ENCODE results near the gene HOMEZ. TPM values are rescaled to one million over a fixed set of nuclear protein-coding genes. Genes with fewer than 3 reads are reported as not detected.

Gene HOMEZ
- total RNA-seq, 2 experiments from 2014 or later, result 7.1 to 17.2 TPM

GRCh38 chr14:23300687-23301223, 14.8 kb upstream of the HOMEZ start:
- ChIA-PET POLR2A (interaction anchor here (0.7 to 9.4 kb wide), 9 partner anchors 8 to 373 kb away, joined by 3 to 122 read pairs (median 3); partner anchors contain the start of gene PABPN1), CTCF (ENCODE audit: unreplicated experiment) (interaction anchor here (0.6 to 1.5 kb wide), 5 partner anchors 14 to 1033 kb away, joined by 3 to 9 read pairs (median 4); partner anchors contain the start of gene PABPN1)
- peaks cover 28% of the 10 kb centered on the region for H3K4me1 ChIP-seq (ENCODE audit: insufficient read depth, low read length, poor library complexity, severe bottlenecking)
- no TSS peak for BruUV-seq (replicated peaks)
- H2AFZ ChIP-seq (ENCODE audit: low read length), result peak overlapping the region; percentile 11; the same call in 1 of the 2 replicates
- DNase-seq (ENCODE audit: low spot score), result peak; percentile 21
- H3K4me3 ChIP-seq (ENCODE audit: low read depth, low read length, poor library complexity, severe bottlenecking), result peak overlapping the region; percentile 96
- H4K20me1 ChIP-seq (ENCODE audit: insufficient read depth, low read length), result no peaks in the 10 kb centered on the region
- TF ChIP-seq CTCF (conservative IDR thresholded peaks at IDR 0.05; ENCODE audit: low read length) (no peak), EZH2phosphoT487 (IDR thresholded peaks at IDR 0.05; ENCODE audit: borderline replicate concordance, low read depth, low read length) (no peak)
- peak overlapping the region; percentile 100 for H3K4me2 ChIP-seq (ENCODE audit: low read length)
- peaks cover 10% of the 10 kb centered on the region; the same call in 1 of the 2 replicates for H3K79me2 ChIP-seq (ENCODE audit: insufficient read depth, low read depth, low read length)
- no peaks in the 10 kb centered on the region for H3K9me3 ChIP-seq (ENCODE audit: low read length)
- peak overlapping the region; percentile 63 for H3K27ac ChIP-seq (ENCODE audit: low read depth, low read length, poor library complexity, severe bottlenecking)
- no peaks in the 10 kb centered on the region for H3K9me2 ChIP-seq (ENCODE audit: insufficient read depth, low read length)
- intact Hi-C loops (cut with micrococcal nuclease; ENCODE audit: unreplicated experiment), result loop anchor here (1.0 to 10.0 kb wide), 7 partner anchors 14 to 844 kb away; partner anchors contain the start of genes EMC9, HOMEZ, PABPN1 and PSME2
- peaks cover 34% of the 10 kb centered on the region for H3K36me3 ChIP-seq (ENCODE audit: insufficient read depth, low read length)

GRCh38 chr14:23299986-23300686, 14.2 kb upstream of the HOMEZ start:
- intact Hi-C loops (cut with micrococcal nuclease; ENCODE audit: unreplicated experiment), result loop anchor here (2.0 to 10.0 kb wide), 5 partner anchors 179 to 845 kb away; partner anchors contain the start of genes EMC9, PSME2 and RNF31
- no TSS peak for BruUV-seq (replicated peaks)
- Histone ChIP-seq H2AFZ (ENCODE audit: low read length) (peak overlapping the region; percentile 11; the same call in 1 of the 2 replicates), H3K79me2 (ENCODE audit: insufficient read depth, low read depth, low read length) (peaks cover 10% of the 10 kb centered on the region; the same call in 1 of the 2 replicates), H3K9me2 (ENCODE audit: insufficient read depth, low read length) (no peaks in the 10 kb centered on the region), H3K36me3 (ENCODE audit: insufficient read depth, low read length) (peaks cover 34% of the 10 kb centered on the region), H3K27ac (ENCODE audit: low read depth, low read length, poor library complexity, severe bottlenecking) (peak overlapping the region; percentile 63), H3K4me3 (ENCODE audit: low read depth, low read length, poor library complexity, severe bottlenecking) (peak overlapping the region; percentile 96), H4K20me1 (ENCODE audit: insufficient read depth, low read length) (no peaks in the 10 kb centered on the region), H3K9me3 (ENCODE audit: low read length) (no peaks in the 10 kb centered on the region), H3K4me1 (ENCODE audit: insufficient read depth, low read length, poor library complexity, severe bottlenecking) (peaks cover 26% of the 10 kb centered on the region), H3K4me2 (ENCODE audit: low read length) (peak overlapping the region; percentile 100)
- ChIA-PET POLR2A (interaction anchor here (0.6 to 9.4 kb wide), 6 partner anchors 9 to 229 kb away, joined by 3 to 122 read pairs (median 4); partner anchors contain the start of gene PABPN1), CTCF (ENCODE audit: unreplicated experiment) (interaction anchor here (0.6 to 1.5 kb wide), 5 partner anchors 14 to 1034 kb away, joined by 3 to 9 read pairs (median 4); partner anchors contain the start of gene PABPN1)
- TF ChIP-seq EZH2phosphoT487 (IDR thresholded peaks at IDR 0.05; ENCODE audit: borderline replicate concordance, low read depth, low read length), result no peak
- TF ChIP-seq CTCF (conservative IDR thresholded peaks at IDR 0.05; ENCODE audit: low read length), result peak; percentile 51
- peak; percentile 36 for DNase-seq (ENCODE audit: low spot score)

Measured in OCI-LY7 (cell line).